H1 (cell line): ENCODE data around the gene TENT4A. TPM values are rescaled to one million over a fixed set of nuclear protein-coding genes. Genes with fewer than 3 reads are reported as not detected.

Experiments used
- CHD2 ChIP-seq: IDR thresholded peaks from 2 replicates; pipeline ENCODE4 v1.6.1; 2012; ENCODE audit warnings: low read length, improper control_type of control experiment
- HDAC6 ChIP-seq: IDR thresholded peaks from one replicate; pipeline ENCODE4 v1.7.1; 2012; ENCODE audit warnings: low read depth, mild to moderate bottlenecking, inconsistent platforms, low read length, moderate library complexity
- KDM1A ChIP-seq: fragments of 200-600, 300-600 bp; sonication (generic); IDR thresholded peaks from 2 replicates; pipeline ENCODE4 v1.7.1; 2016; ENCODE audit warnings: mild to moderate bottlenecking, low read length, borderline replicate concordance
- KDM5A ChIP-seq: fragments of 200-600 bp; IDR thresholded peaks from 2 replicates; pipeline ENCODE4 v1.7.1; 2012; ENCODE audit warnings: mild to moderate bottlenecking, low read length, inconsistent platforms, mixed read lengths
- RXRA ChIP-seq: IDR thresholded peaks from 2 replicates; pipeline ENCODE4 v1.6.1; 2011; ENCODE audit warnings: low read depth, mild to moderate bottlenecking, low read length, moderate library complexity; ENCODE audit not compliant: insufficient read depth
- USF2 ChIP-seq: IDR thresholded peaks from 2 replicates; pipeline ENCODE4 v1.6.1; 2011; ENCODE audit warnings: low read length, improper control_type of control experiment
- polyA plus RNA-seq, 7 experiments: library from polyadenylated mRNA; depleted of rRNA in 3 of 7; stranded (reverse) in 5 of 7; unstranded in 2 of 7; fragments of >200 nt in 5 of 7; fragments of 200-250 nt in 2 of 7; gene quantifications; 1 replicate in 5 of 7; 2 replicates in 1 of 7; 4 replicates in 1 of 7; pipeline versions ENCODE4 v1.2.1 to v1.2.3, GENCODE V29; 2011 to 2013; ENCODE audit warnings: missing spikeins in 2 of 7, mixed read lengths in 2 of 7
- total RNA-seq: library from RNA; stranded (reverse); fragmentation: NEBNext Ultra II Directional; extraction: Animal tissue kit (Norgen Biotek cat#: 25700); gene quantifications from 2 replicates; pipeline ENCODE4 v1.2.1, GENCODE V29; 2021
- TF ChIP-seq, protein P1 (sequence below): fragments of 300-600 bp; sonication (generic); IDR thresholded peaks from 2 replicates; pipeline ENCODE4 v1.7.1; 2012; ENCODE audit warnings: low read length, moderate library complexity, mild to moderate bottlenecking, inconsistent platforms; ENCODE audit not compliant: insufficient replicate concordance

Gene TENT4A
- total and polyA plus RNA-seq, 2 of the 8 experiments (the other 6 are each of a cell fraction or from before 2014, with no cell fraction given), result 8.9 to 25.1 TPM

GRCh38 chr5:6744841-6745705 is 31.8 kb downstream of the TENT4A start (continued):
- TF ChIP-seq USF2, result no peak
- TF ChIP-seq CHD2, result no peak
- TF ChIP-seq HDAC6, result no peak
- TF ChIP-seq, protein P1, sequence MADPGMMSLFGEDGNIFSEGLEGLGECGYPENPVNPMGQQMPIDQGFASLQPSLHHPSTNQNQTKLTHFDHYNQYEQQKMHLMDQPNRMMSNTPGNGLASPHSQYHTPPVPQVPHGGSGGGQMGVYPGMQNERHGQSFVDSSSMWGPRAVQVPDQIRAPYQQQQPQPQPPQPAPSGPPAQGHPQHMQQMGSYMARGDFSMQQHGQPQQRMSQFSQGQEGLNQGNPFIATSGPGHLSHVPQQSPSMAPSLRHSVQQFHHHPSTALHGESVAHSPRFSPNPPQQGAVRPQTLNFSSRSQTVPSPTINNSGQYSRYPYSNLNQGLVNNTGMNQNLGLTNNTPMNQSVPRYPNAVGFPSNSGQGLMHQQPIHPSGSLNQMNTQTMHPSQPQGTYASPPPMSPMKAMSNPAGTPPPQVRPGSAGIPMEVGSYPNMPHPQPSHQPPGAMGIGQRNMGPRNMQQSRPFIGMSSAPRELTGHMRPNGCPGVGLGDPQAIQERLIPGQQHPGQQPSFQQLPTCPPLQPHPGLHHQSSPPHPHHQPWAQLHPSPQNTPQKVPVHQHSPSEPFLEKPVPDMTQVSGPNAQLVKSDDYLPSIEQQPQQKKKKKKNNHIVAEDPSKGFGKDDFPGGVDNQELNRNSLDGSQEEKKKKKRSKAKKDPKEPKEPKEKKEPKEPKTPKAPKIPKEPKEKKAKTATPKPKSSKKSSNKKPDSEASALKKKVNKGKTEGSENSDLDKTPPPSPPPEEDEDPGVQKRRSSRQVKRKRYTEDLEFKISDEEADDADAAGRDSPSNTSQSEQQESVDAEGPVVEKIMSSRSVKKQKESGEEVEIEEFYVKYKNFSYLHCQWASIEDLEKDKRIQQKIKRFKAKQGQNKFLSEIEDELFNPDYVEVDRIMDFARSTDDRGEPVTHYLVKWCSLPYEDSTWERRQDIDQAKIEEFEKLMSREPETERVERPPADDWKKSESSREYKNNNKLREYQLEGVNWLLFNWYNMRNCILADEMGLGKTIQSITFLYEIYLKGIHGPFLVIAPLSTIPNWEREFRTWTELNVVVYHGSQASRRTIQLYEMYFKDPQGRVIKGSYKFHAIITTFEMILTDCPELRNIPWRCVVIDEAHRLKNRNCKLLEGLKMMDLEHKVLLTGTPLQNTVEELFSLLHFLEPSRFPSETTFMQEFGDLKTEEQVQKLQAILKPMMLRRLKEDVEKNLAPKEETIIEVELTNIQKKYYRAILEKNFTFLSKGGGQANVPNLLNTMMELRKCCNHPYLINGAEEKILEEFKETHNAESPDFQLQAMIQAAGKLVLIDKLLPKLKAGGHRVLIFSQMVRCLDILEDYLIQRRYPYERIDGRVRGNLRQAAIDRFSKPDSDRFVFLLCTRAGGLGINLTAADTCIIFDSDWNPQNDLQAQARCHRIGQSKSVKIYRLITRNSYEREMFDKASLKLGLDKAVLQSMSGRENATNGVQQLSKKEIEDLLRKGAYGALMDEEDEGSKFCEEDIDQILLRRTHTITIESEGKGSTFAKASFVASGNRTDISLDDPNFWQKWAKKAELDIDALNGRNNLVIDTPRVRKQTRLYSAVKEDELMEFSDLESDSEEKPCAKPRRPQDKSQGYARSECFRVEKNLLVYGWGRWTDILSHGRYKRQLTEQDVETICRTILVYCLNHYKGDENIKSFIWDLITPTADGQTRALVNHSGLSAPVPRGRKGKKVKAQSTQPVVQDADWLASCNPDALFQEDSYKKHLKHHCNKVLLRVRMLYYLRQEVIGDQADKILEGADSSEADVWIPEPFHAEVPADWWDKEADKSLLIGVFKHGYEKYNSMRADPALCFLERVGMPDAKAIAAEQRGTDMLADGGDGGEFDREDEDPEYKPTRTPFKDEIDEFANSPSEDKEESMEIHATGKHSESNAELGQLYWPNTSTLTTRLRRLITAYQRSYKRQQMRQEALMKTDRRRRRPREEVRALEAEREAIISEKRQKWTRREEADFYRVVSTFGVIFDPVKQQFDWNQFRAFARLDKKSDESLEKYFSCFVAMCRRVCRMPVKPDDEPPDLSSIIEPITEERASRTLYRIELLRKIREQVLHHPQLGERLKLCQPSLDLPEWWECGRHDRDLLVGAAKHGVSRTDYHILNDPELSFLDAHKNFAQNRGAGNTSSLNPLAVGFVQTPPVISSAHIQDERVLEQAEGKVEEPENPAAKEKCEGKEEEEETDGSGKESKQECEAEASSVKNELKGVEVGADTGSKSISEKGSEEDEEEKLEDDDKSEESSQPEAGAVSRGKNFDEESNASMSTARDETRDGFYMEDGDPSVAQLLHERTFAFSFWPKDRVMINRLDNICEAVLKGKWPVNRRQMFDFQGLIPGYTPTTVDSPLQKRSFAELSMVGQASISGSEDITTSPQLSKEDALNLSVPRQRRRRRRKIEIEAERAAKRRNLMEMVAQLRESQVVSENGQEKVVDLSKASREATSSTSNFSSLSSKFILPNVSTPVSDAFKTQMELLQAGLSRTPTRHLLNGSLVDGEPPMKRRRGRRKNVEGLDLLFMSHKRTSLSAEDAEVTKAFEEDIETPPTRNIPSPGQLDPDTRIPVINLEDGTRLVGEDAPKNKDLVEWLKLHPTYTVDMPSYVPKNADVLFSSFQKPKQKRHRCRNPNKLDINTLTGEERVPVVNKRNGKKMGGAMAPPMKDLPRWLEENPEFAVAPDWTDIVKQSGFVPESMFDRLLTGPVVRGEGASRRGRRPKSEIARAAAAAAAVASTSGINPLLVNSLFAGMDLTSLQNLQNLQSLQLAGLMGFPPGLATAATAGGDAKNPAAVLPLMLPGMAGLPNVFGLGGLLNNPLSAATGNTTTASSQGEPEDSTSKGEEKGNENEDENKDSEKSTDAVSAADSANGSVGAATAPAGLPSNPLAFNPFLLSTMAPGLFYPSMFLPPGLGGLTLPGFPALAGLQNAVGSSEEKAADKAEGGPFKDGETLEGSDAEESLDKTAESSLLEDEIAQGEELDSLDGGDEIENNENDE, result no peak
- no peak for TF ChIP-seq KDM5A
- no peak for TF ChIP-seq KDM1A
- TF ChIP-seq RXRA, result no peak
